Lung (tissue), 12 donors: Measurements from ENCODE around the gene CABS1. TPM values are rescaled to one million over a fixed set of nuclear protein-coding genes. Genes with fewer than 3 reads are reported as not detected.

Experiments used
- ATAC-seq: fragments of 200-7000 bp; cut with Tn5 transposase; one replicate; pipeline ENCODE4 v1.9.1; 2020; ENCODE audit warnings: moderate number of reproducible peaks; ENCODE audit not compliant: insufficient read depth, low FRiP score
- DNase-seq, 3 donors: peaks; one replicate each; pipeline ENCODE4 v3.0.0-alpha.2; 2013 to 2017
- H3K27ac ChIP-seq, 2 donors: one replicate each; pipeline ENCODE4 v1.5.1; 2013; ENCODE audit warnings: mild to moderate bottlenecking in 2 of 2, moderate library complexity in 2 of 2, control low read depth in 1 of 2, inconsistent platforms in 1 of 2, low read depth in 1 of 2, low read length in 1 of 2
- H3K27me3 ChIP-seq, 3 donors: one replicate each; pipeline ENCODE4 v1.5.1; 2013; ENCODE audit warnings: low read length in 2 of 3; ENCODE audit not compliant: control insufficient read depth in 3 of 3, insufficient read depth in 3 of 3
- H3K36me3 ChIP-seq, 4 donors: one replicate each; pipeline ENCODE4 v1.5.1; 2013; ENCODE audit warnings: low read length in 4 of 4, mild to moderate bottlenecking in 1 of 4, moderate library complexity in 1 of 4; ENCODE audit not compliant: control insufficient read depth in 4 of 4, insufficient read depth in 4 of 4
- H3K4me1 ChIP-seq, 5 donors: one replicate each; pipeline ENCODE4 v1.5.1; 2013; ENCODE audit warnings: low read length in 5 of 5, mild to moderate bottlenecking in 2 of 5, moderate library complexity in 1 of 5; ENCODE audit not compliant: control insufficient read depth in 5 of 5, insufficient read depth in 5 of 5
- H3K4me3 ChIP-seq: one replicate; pipeline ENCODE4 v1.5.1; 2013; ENCODE audit warnings: mild to moderate bottlenecking, control low read depth, moderate library complexity
- H3K9ac ChIP-seq, 2 donors: one replicate each; pipeline ENCODE4 v1.5.1; 2013; ENCODE audit warnings: low read length in 2 of 2, control low read depth in 1 of 2; ENCODE audit not compliant: insufficient read depth in 1 of 2
- H3K9me3 ChIP-seq, 4 donors: one replicate each; pipeline ENCODE4 v1.5.1; 2013; ENCODE audit warnings: low read length in 3 of 4, mild to moderate bottlenecking in 1 of 4, moderate library complexity in 1 of 4; ENCODE audit not compliant: control insufficient read depth in 4 of 4, insufficient read depth in 3 of 4
- CTCF ChIP-seq: IDR thresholded peaks from 2 replicates; pipeline ENCODE4 v1.5.1; 2012; ENCODE audit warnings: mild to moderate bottlenecking; ENCODE audit errors: control extremely low read depth, extremely low read depth
- WGBS, 2 donors: extraction: QIAGEN DNeasy Blood & Tissue Kit; methylation state at CpG; one replicate each; pipeline ENCODE4 v1.1.7; 2013; 5-methylcytosine and 5-hydroxymethylcytosine counted together
- polyA plus RNA-seq, 2 donors: library from polyadenylated mRNA; stranded (reverse); fragments of 200-250 nt; gene quantifications; one replicate each; pipeline ENCODE4 v1.2.1, GENCODE V29; 2013
- total RNA-seq, 2 donors: library from RNA; depleted of rRNA in 1 of 2; stranded (reverse); fragments of >200 nt in 1 of 2; gene quantifications; one replicate each; pipeline ENCODE4 v1.2.1, GENCODE V29; 2014 to 2021
- donor health status: control.
- donor health status: control.
- donor health status: Bipolar disorder and iron deficiency.
- donor health status: healthy.
- donor health status: DM: yes; HTN: yes; CAD: no.

Gene CABS1
- total and polyA plus RNA-seq, 4 donors = not detected

- no peak overlapping the region for H3K4me3 ChIP-seq
- peak in 2 of 3 donors; percentile 73 to 74 for DNase-seq
- no peak overlapping the region for H3K27ac ChIP-seq
- no peak overlapping the region for H3K9ac ChIP-seq
- TF ChIP-seq CTCF = no peak
- H3K27me3 ChIP-seq = no peaks in the 10 kb centered on the region
- ATAC-seq = no peak
- H3K36me3 ChIP-seq = no peaks in the 10 kb centered on the region
- peaks cover 0 to 26% (median 0%) of the 10 kb centered on the region in 5 donors for H3K4me1 ChIP-seq
- H3K9me3 ChIP-seq = peaks cover 0 to 3% (median 1%) of the 10 kb centered on the region in 4 donors
- WGBS, 2 donors = 67 to 72% methylated on average over 4 of the region's 4 CpGs
Observed at GRCh38 chr4:70305601-70306000, 29.2 kb upstream of the CABS1 start.

- no peak for TF ChIP-seq CTCF
- WGBS, 2 donors = 61 to 73% methylated on average over 2 of the region's 2 CpGs
- DNase-seq = peak in 2 of 3 donors; percentile 66 to 68
- H3K27ac ChIP-seq = no peak overlapping the region
- H3K9me3 ChIP-seq = peaks cover 0 to 3% (median 0%) of the 10 kb centered on the region in 4 donors
- H3K27me3 ChIP-seq = no peaks in the 10 kb centered on the region
- H3K4me3 ChIP-seq = no peak overlapping the region
- no peaks in the 10 kb centered on the region for H3K36me3 ChIP-seq
- ATAC-seq = no peak
- no peak overlapping the region for H3K9ac ChIP-seq
- H3K4me1 ChIP-seq = peaks cover 0 to 26% (median 0%) of the 10 kb centered on the region in 5 donors
Observed at GRCh38 chr4:70306076-70306475, 28.7 kb upstream of the CABS1 start.

- DNase-seq (no peak), ATAC-seq (no peak)
- Histone ChIP-seq H3K9me3 (no peaks in the 10 kb centered on the region), H3K27ac (no peak overlapping the region), H3K36me3 (no peaks in the 10 kb centered on the region), H3K4me1 (no peaks in the 10 kb centered on the region), H3K9ac (no peak overlapping the region), H3K27me3 (no peaks in the 10 kb centered on the region), H3K4me3 (no peak overlapping the region)
- TF ChIP-seq CTCF = no peak
Observed at GRCh38 chr4:70313736-70314135, 21.0 kb upstream of the CABS1 start.

GRCh38 chr4:70315928-70316327, 18.9 kb upstream of the CABS1 start:
- no peak overlapping the region for H3K27ac ChIP-seq
- no peaks in the 10 kb centered on the region for H3K9me3 ChIP-seq
- ATAC-seq (no peak), DNase-seq (peak in 1 of 3 donors; percentile 15)
- no peaks in the 10 kb centered on the region for H3K4me1 ChIP-seq
- 36 to 43% methylated on average over 1 of the region's 1 CpG for WGBS, 2 donors
- H3K9ac ChIP-seq = no peak overlapping the region
- no peaks in the 10 kb centered on the region for H3K27me3 ChIP-seq
- H3K36me3 ChIP-seq = no peaks in the 10 kb centered on the region
- no peak overlapping the region for H3K4me3 ChIP-seq
- no peak for TF ChIP-seq CTCF
